Stomach (tissue), 4 donors: ENCODE results near the gene TMEM88.

Experiments used
- POLR2A ChIP-seq, 4 donors: fragments of 450-650 bp; IDR thresholded peaks; one replicate each; pipeline ENCODE4 v1.6.1; 2016; ENCODE audit warnings: antibody characterized with exemption in 4 of 4, control low read depth in 2 of 4, mild to moderate bottlenecking in 1 of 4, moderate library complexity in 1 of 4
- POLR2AphosphoS5 ChIP-seq, 3 donors: sonication (generic); formaldehyde crosslinking; IDR thresholded peaks; one replicate each; pipeline ENCODE4 v1.6.1; 2016; ENCODE audit warnings: antibody characterized with exemption in 3 of 3
- TF ChIP-seq, protein P1 (sequence below), 7 experiments: fragments of 450-650 bp in 4 of 7; fragments of 200-600 bp in 3 of 7; sonication (generic) in 3 of 7; IDR thresholded peaks; one replicate each; pipeline ENCODE4 v1.5.1; 2016 to 2019; ENCODE audit warnings: antibody characterized with exemption in 7 of 7, control low read depth in 2 of 7, mild to moderate bottlenecking in 1 of 7

DNA sequence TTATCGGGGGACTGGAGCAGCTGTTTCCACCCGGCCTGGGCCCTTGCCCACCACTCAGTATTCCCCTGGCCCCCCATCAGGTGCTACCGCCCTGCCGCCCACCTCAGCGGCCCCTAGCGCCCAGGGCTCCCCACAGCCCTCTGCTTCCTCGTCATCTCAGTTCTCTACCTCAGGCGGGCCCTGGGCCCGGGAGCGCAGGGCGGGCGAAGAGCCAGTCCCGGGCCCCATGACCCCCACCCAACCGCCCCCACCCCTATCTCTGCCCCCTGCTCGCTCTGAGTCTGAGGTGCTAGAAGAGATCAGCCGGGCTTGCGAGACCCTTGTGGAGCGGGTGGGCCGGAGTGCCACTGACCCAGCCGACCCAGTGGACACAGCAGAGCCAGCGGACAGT is 6.1 kb upstream of the TMEM88 start:
- TF ChIP-seq, protein P1, sequence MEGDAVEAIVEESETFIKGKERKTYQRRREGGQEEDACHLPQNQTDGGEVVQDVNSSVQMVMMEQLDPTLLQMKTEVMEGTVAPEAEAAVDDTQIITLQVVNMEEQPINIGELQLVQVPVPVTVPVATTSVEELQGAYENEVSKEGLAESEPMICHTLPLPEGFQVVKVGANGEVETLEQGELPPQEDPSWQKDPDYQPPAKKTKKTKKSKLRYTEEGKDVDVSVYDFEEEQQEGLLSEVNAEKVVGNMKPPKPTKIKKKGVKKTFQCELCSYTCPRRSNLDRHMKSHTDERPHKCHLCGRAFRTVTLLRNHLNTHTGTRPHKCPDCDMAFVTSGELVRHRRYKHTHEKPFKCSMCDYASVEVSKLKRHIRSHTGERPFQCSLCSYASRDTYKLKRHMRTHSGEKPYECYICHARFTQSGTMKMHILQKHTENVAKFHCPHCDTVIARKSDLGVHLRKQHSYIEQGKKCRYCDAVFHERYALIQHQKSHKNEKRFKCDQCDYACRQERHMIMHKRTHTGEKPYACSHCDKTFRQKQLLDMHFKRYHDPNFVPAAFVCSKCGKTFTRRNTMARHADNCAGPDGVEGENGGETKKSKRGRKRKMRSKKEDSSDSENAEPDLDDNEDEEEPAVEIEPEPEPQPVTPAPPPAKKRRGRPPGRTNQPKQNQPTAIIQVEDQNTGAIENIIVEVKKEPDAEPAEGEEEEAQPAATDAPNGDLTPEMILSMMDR (IDR thresholded peaks at IDR 0.05) = no peak
- TF ChIP-seq POLR2A (IDR thresholded peaks at IDR 0.05) (no peak), POLR2AphosphoS5 (IDR thresholded peaks at IDR 0.05) (no peak)
